Measurements from ENCODE around the gene TTC21A.

Gene TTC21A

DNA sequence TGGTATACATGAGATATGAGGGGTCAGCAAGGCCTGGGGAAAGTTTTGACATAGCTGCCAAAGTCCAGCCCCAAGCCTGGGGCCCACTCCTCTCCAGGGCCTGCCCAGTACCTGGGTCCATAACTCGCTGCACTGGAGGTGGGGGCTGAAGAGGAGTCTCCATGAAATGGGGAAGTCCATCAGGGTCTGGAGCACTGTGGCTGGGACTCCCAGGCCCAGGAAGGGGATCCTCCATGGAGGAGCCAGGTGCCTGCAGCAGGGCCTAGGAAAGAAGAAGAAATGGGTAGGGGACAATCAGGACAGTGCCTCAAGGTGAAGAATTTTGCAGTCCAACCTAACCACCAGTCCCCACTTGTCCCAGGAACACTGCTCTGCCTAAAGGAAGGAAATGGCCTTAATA, 8.2 kb upstream of the TTC21A start:
- no peak for ATAC-seq
- DNase-seq: no peak

- ATAC-seq (no peak), DNase-seq (no peak)
These were observed 7.6 kb upstream of the TTC21A start for GRCh38 chr3:39099738-39100499.

DNA sequence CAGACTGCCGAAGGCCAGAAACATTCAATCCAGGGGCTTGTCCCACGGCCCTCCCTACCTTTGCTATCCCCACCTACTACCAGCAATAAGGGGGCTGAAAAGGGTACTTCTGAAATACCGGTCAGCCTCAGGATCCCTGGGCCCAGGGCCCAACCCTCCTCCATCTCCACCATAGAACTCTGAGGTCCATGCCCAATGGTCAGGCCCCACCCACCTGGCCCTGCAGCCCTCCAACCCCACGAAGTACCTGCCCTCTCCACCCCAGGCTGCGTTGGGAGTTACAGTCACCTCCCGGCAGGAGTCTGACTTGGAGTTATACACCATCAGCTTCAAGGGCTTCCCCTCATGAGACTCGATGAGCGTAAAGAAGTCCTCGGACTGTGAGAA, 7.0 kb upstream of the TTC21A start:
- ATAC-seq (no peak), DNase-seq (no peak)

DNA sequence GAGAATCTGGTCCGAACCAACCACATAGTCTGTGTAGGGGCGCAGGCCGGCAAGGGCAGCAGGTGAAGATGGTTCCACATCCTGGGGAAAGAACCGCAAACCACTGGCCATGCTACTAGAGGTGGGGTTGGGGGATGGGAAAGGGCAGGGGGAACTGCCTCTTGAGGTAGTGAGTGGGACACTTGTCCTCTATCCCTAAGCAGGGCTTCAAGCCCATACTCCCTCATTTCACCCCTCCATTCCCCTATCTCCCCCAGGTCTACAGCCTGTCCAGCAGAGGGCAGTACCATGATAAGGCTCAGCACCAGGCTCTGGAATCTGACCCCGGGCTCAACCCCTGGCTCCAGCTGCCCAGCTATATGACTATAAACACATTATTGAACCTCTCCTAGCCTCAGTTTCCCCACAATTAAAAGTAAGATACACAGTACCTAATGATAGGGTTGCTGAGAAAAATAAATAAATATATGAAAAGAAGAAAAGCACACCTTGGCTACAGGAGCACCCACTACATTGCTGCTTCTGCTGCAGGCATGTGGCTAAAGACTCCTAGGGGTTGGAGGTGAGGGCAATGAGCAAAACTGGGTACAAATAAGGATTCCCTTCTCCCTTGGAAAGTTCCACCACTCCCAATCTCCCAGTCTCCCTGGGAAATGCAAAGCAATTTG, 6.3 kb upstream of the TTC21A start:
- DNase-seq: peak; percentile 61

DNA sequence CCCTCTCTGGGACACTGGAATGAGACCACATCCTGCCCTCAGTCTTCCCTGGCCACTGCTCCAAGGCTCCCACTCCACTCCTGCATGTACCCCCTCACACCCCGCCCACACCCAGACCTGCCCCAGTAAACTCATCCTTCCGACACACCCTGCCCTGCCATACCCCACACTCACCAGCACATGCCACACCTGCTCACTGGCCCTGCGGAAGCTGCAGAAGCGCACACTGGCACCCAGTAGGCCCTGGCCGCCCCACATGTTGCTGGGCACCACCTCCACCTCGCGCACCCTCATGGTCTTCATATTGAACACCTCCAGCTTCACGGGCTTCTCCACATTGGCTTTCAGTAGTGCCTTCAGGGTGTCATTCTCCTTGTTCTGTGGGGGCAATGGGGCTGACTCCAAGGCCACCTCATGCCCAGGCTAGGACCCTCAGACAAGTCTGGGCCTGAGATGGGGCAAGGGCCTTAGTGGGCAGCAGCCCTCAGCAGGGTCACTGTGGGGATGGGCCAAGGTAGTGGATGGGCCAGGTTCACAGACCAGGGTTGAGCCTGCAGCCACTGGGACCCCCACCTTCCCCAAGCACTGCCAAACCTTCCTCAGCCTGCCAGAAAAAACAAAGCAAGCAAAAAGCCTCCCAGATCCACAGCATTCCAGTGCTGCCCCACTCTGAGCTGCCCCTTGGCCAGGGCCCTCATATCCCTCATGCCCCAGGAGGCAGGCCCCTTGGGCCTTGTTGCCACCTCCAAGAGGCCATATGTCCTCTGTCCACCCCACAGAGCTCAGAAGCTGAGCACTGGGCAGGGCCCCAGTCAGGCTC, 4.8 kb upstream of the TTC21A start:
- ATAC-seq (no peak), DNase-seq (no peak)

More for the DNA sequence above, 6.3 kb upstream of the TTC21A start:
- ATAC-seq: peak; percentile 74

DNA sequence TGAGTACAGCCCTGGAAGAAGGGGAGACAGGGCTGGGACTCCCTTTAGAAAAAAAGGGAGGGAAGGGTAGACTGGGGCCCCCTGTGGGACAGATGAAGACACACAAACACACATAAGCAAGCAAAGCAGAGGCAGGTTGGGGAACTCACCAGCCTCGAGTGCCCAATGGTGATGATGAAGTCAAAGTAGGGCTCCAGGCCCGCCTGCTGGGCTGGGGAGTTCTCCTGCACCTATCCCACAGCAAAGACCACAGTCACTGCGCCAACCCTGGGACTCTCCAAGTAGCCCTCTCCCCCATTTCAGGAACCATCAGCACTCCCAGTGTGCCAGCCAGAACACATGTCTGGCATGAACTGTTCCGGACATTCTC, 4.2 kb upstream of the TTC21A start:
- DNase-seq (no peak), ATAC-seq (no peak)

- no peak for DNase-seq
- ATAC-seq: no peak
These were observed 3.5 kb upstream of the TTC21A start for GRCh38 chr3:39103791-39104552.

DNA sequence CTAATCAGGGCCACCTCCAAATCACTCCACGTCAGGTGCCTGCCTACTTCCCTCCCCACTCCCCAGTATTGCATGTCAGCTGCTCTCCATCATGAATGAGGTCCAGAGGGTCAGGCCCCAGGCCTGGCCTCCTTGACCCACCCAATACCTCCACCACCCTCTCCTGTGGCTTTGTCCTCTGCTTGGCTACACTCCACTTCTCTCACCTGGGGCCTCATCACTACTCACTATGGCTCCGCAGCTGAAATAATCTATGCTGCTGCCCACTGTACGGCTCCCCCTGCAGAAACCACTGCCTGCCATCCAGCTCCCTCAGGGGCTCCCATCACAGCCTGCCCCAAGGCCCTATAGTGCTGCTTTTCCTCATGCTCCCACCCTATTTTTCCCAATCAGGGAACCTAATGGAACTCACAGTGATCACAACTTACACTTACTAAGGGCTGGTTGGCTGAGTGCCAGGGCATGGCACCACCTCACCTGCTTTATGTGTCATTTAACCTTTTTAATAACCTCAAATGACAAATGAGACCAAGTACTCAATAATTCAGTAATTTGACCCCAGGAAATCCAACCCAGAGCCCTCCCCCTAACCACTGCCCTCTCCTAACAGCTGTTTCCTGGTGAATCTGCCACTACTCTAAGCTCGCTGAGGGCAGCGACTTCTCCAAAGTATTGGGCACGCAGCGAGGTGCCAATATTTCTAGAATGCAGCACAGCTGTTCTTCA, 2.4 kb upstream of the TTC21A start:
- peak; percentile 56 for DNase-seq

DNA sequence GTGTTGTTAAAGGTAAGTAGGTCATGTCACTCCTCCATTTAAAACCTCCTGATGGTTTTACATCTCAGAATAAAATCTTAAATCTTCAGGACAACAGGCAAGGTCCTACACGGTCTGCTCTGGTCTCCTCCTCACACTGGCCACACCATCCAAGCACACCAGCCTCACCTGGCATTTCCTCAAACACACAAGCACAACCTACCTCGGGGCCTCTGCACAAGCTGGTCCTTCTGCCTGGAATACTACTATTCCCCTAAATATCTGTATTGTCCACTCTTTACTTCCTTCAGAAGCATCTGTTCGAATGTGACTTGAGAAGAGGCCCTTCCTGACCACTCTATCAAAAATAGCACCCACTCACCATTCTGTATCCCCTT, 1.8 kb upstream of the TTC21A start:
- no peak for DNase-seq
- no peak for ATAC-seq

More for the DNA sequence above, 2.4 kb upstream of the TTC21A start:
- ATAC-seq: no peak

DNA sequence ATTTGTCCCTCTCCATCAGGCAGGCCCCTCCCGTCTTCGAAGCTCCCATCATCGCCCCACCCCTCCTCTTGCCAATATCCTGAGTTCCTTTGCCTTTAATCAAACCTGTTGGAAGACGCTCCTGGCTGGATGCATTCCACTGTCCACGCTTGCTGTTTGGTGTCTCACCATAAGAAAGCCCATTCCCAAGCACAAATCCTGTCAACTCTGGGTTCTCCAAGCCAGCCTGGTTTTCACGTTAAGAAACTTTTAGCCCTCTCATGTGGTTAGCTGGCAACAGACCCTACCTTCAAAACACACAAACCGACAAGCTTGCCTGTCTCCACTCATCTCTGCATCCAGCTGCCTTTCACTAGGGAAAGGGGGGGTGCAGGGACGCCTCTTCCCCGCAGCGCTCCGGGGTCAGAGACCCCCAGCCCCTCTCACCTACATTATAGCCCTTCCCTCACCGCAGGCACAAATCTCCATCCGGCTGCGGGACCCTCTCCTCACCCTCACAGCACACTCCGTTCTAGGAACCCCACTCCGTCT, 1.1 kb upstream of the TTC21A start:
- ATAC-seq (no peak), DNase-seq (no peak)

DNA sequence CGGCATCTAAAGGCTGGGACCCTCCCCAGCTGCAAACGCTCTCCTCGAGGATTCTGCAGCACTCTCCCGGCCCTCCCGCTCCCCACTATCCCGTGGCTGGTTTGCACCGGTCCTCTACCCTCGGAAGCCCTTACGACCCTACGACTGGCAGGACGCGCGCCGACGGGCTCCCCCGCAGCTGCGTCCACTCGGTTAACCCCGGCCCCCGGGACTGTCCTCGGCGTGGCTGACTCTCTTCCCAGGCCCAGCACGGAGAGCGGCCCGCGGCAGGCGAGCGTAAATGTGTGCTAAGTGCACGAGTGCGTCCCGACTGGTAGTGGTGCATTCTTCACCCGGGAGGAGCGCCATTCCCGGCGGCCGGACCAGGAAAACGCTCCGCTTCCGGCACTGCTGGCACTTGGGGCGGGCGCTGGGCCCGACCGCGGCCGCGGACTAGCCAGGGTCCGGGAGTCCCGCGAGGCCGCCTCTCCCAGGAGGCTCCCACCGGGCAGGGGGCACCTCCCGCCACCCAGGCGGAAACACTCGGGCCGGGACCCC, 561 bp upstream of the TTC21A start:
- ATAC-seq (peak; percentile 4), DNase-seq (peak; percentile 34)

DNA sequence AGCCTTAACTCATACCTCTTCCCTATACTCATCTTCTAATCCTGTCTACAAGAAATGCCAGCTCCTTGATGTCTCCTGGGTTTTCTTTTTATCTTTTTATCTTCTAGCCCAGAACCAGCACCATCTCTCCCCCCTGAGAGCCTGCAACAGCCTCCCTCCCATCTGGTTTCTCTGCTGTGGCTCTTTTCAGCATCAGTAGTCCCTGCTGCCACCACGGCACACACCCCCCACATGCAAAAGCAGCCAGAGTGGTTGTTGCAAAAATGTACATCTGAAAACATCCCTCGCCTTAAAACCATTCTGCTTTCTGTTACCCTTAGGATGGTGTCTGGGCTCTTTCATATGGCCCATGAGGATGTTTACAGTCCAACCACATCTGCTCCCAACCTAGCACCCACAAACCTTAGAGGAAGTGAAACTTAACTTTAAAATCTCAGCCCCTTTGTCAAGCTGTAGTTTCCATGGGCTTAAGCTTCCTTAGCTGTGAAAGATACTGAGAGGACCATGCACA, 775 bp downstream of the TTC21A start:
- no peak for DNase-seq
- peak; percentile 51 for ATAC-seq

GRCh38 chr3:39109086-39109485, 1.6 kb downstream of the TTC21A start:
- DNase-seq: no peak
- ATAC-seq: no peak

GRCh38 chr3:39110041-39110639, 2.7 kb downstream of the TTC21A start:
- DNase-seq: no peak
- ATAC-seq: no peak

DNA sequence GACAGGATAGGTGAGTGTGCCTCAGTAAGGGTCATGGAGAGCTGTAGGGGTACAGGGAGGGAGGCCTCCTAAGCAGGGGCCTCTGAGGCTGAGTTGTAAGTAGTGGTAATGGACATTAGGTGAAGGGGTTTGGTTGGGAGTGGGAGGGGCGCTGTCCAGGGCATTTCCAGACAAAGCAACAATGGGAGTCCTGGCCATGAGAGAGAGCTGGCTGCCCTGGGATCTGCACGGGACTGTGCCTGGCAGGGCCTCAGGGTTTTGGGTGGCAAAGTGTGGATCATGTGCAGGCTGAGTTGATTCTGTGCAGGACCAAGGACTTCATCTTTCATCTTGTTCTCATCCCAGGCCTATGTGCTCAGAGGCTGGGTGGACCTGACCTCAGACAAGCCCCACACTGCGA, 4.6 kb downstream of the TTC21A start:
- no peak for DNase-seq
- ATAC-seq: no peak

DNA sequence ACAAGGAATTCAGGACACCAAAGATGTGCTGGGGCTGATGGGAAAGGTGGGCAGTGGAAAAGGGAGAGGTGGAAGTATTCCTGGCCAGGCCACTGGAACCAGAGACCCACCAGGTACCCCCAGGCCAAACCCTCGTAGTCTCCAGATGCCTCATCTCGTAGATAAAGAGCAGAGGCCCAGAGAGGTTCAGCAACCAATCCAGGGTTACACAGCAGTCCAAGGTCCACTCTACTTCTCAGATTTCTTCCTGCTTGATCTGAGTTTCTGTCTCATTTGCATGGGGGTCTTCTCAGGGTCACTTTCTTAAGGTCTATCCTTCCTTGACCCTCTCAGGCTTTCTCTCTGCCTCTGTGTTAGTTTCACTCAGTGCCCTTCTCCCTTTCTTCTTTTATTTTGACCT, 5.1 kb downstream of the TTC21A start:
- ATAC-seq: no peak
- DNase-seq: no peak

GRCh38 chr3:39113291-39113690, 5.8 kb downstream of the TTC21A start:
- DNase-seq (no peak), ATAC-seq (no peak)

GRCh38 chr3:39114456-39114855, 7.0 kb downstream of the TTC21A start:
- ATAC-seq: no peak
- no peak for DNase-seq

GRCh38 chr3:39115870-39116269, 8.4 kb downstream of the TTC21A start:
- ATAC-seq: no peak
- DNase-seq: no peak

DNA sequence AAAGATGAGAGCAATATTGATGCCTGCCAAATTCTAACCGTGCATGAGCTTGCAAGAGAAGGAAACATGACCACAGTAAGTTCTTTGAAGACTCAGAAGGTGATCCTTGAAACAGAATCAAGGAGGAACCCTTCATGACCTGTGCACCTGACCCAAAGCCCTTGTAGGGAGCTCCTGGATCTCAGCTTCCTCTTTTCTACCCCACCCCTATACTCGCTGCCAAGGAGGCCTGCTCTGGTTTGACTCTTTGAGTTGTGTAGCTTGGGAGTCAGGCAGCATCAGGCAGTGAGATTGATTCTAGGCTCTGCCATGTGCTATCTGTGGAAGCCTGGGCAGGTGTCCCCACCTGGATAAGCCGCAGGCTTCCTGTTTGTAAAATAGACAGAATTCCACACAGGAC, 10.6 kb downstream of the TTC21A start:
- DNase-seq (no peak), ATAC-seq (no peak)

All from stimulated activated naive CD8-positive, alpha-beta T cell treated with anti-CD3 and anti-CD28 coated beads, Interleukin-15, Interleukin-2, amounts not matched to agents 100 U/mL and 50 U/mL, for 24 hours (primary cell).